ENCODE measurements around the gene SPRED2. TPM values are rescaled to one million over a fixed set of nuclear protein-coding genes. Genes with fewer than 3 reads are reported as not detected.

Gene SPRED2
- total and polyA plus RNA-seq, 4 donors, result 6.7 to 7.5 (median 7.1) TPM

DNA sequence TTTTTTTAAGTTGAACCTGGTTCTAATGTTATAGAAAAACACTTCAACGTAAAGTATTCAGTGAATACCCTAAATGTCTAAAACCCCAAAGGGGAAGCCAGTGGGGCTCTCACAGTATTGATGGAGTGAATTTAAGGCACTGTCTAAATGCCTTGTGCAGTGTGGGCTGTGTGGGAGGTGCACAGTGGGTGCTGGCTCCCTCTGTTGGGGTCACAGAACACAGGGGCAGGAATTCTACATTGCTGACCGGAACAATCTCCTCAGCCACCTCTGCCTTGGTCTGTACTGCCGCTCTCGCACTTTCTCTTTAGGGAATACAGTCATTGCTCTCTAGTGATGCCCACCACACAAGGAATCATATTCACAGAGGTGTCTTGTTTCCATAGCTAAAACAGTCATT is 45.4 kb downstream of the SPRED2 start:
- no peak for TF ChIP-seq YY1 (IDR thresholded peaks at IDR 0.05)
- no peak for TF ChIP-seq REST (IDR thresholded peaks at IDR 0.05)
- H3K36me3 ChIP-seq (ENCODE audit: control insufficient read depth in 4 of 4, insufficient read depth in 3 of 4, low read depth in 1 of 4, low read length in 3 of 4), result no peaks in the 10 kb centered on the region
- H3K27ac ChIP-seq (ENCODE audit: low read depth in 1 of 2, low read length in 2 of 2), result no peak overlapping the region
- WGBS, result 97% methylated on average over 4 of the region's 4 CpGs
- no peak overlapping the region for H3K9ac ChIP-seq (ENCODE audit: low read depth in 1 of 2, low read length in 2 of 2)
- DNase-seq (ENCODE audit: low spot score), result no peak
- H3K27me3 ChIP-seq (ENCODE audit: control insufficient read depth in 4 of 4, insufficient read depth in 4 of 4, low read length in 3 of 4), result no peaks in the 10 kb centered on the region
- peaks cover 25 to 57% (median 47%) of the 10 kb centered on the region in 4 donors for H3K4me1 ChIP-seq (ENCODE audit: control insufficient read depth in 4 of 4, insufficient read depth in 4 of 4, low read length in 3 of 4)
- no peak overlapping the region for H3K4me3 ChIP-seq (ENCODE audit: low read depth in 1 of 3, low read length in 3 of 3)
- H3K9me3 ChIP-seq (ENCODE audit: control insufficient read depth in 4 of 4, low read length in 3 of 4), result no peaks in the 10 kb centered on the region

DNA sequence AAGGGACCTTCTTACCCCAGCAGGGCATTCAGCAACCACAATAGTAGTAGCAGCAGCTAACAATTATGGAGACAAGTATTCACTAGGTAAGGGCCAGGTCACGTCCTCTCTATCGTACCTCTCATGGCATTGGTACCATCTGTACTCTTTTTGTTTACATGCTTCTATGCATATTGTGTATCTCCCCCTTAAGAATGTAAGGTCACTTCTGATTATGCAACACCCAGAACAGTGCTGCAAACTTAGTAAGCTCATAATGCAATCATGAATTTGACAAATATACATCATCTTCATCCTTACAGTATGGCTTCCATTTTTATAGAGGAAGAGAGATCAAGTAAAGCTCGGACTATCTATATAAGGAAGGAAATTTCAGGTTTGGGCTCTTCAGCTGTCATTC is 46.1 kb downstream of the SPRED2 start:
- Histone ChIP-seq H3K27ac (ENCODE audit: low read depth in 1 of 2, low read length in 2 of 2) (no peak overlapping the region), H3K36me3 (ENCODE audit: control insufficient read depth in 4 of 4, insufficient read depth in 3 of 4, low read depth in 1 of 4, low read length in 3 of 4) (no peaks in the 10 kb centered on the region), H3K4me1 (ENCODE audit: control insufficient read depth in 4 of 4, insufficient read depth in 4 of 4, low read length in 3 of 4) (peaks cover 29 to 63% (median 53%) of the 10 kb centered on the region in 4 donors), H3K4me3 (ENCODE audit: low read depth in 1 of 3, low read length in 3 of 3) (no peak overlapping the region), H3K27me3 (ENCODE audit: control insufficient read depth in 4 of 4, insufficient read depth in 4 of 4, low read length in 3 of 4) (no peaks in the 10 kb centered on the region), H3K9me3 (ENCODE audit: control insufficient read depth in 4 of 4, low read length in 3 of 4) (no peaks in the 10 kb centered on the region), H3K9ac (ENCODE audit: low read depth in 1 of 2, low read length in 2 of 2) (no peak overlapping the region)
- TF ChIP-seq CTCF (IDR thresholded peaks at IDR 0.05; ENCODE audit: low read depth, low read length, missing input control) (no peak), EGR1 (IDR thresholded peaks at IDR 0.05; ENCODE audit: low read depth in 2 of 2) (no peak), RXRA (IDR thresholded peaks at IDR 0.05) (no peak), HNF4A (conservative IDR thresholded peaks at IDR 0.05) (no peak), NR2F2 (IDR thresholded peaks at IDR 0.05) (no peak), REST (IDR thresholded peaks at IDR 0.05) (no peak), TAF1 (conservative IDR thresholded peaks at IDR 0.05) (no peak), RAD21 (IDR thresholded peaks at IDR 0.05) (no peak), JUND (IDR thresholded peaks at IDR 0.05) (no peak), FOXA1 (IDR thresholded peaks at IDR 0.05) (no peak), GABPA (IDR thresholded peaks at IDR 0.05 in 1 of 2, conservative IDR thresholded peaks at IDR 0.05 in 1 of 2) (no peak), YY1 (IDR thresholded peaks at IDR 0.05) (no peak), FOXA2 (IDR thresholded peaks at IDR 0.05) (no peak), ZBTB33 (IDR thresholded peaks at IDR 0.05) (no peak), MAX (IDR thresholded peaks at IDR 0.05) (no peak), HNF4G (IDR thresholded peaks at IDR 0.05) (no peak)
- WGBS, result 55% methylated on average over 3 of the region's 3 CpGs
- no peak for DNase-seq (ENCODE audit: low spot score)
